Right atrium auricular region (tissue), 2 donors: ENCODE results near the gene MOK. TPM values are rescaled to one million over a fixed set of nuclear protein-coding genes. Genes with fewer than 3 reads are reported as not detected.

Experiments
- DNase-seq: peaks from one replicate; pipeline ENCODE4 v3.0.0-alpha.2; 2019; ENCODE audit warnings: low spot score
- H3K27ac ChIP-seq, 2 donors: fragments of 200-600 bp; sonication (generic); 1 replicate in 1 of 2; 2 replicates in 1 of 2; pipeline ENCODE4 v1.5.1; 2016 to 2019
- H3K27me3 ChIP-seq, 2 donors: fragments of 200-600 bp; sonication (generic); one replicate each; pipeline versions ENCODE4 v1.5.1 to v1.6.0; 2017 to 2019
- H3K36me3 ChIP-seq: fragments of 200-600 bp; sonication (generic); one replicate; pipeline ENCODE4 v1.5.1; 2016
- H3K4me1 ChIP-seq, 2 donors: fragments of 200-600 bp; sonication (generic); one replicate each; pipeline versions ENCODE4 v1.5.1 to v1.6.0; 2017 to 2019
- H3K4me3 ChIP-seq, 2 donors: fragments of 200-600 bp; sonication (generic); 1 replicate in 1 of 2; 2 replicates in 1 of 2; pipeline ENCODE4 v1.5.1; 2017 to 2019; ENCODE audit warnings: mild to moderate bottlenecking in 1 of 2, moderate library complexity in 1 of 2
- H3K9me3 ChIP-seq, 2 donors: fragments of 200-600 bp; sonication (generic); one replicate each; pipeline ENCODE4 v1.5.1; 2019
- CTCF ChIP-seq, 2 donors: fragments of 200-600 bp; sonication (generic); IDR thresholded peaks; one replicate each; pipeline ENCODE4 v1.5.1; 2019; ENCODE audit warnings: antibody characterized with exemption in 2 of 2
- total RNA-seq, 2 donors: library from RNA; depleted of rRNA; stranded (reverse); fragments of >200 nt; gene quantifications; one replicate each; pipeline ENCODE4 v1.1.0, GENCODE V29; 2016

Gene MOK
- total RNA-seq, 2 donors from 2014 or later, result 10.1 to 22.9 TPM

GRCh38 chr14:102235275-102235897 lies 69.6 kb downstream of the MOK start:
- H3K4me3 ChIP-seq, result peak overlapping the region; percentile 22 to 38
- H3K9me3 ChIP-seq, result no peaks in the 10 kb centered on the region
- peak; percentile 66 to 84 for TF ChIP-seq CTCF (IDR thresholded peaks at IDR 0.05)
- H3K4me1 ChIP-seq, result peaks cover 0 to 6% of the 10 kb centered on the region in 2 donors
- peak overlapping the region; percentile 18 to 19 for H3K27ac ChIP-seq
- peak; percentile 87 for DNase-seq
- peaks cover 13% of the 10 kb centered on the region for H3K36me3 ChIP-seq
- no peaks in the 10 kb centered on the region for H3K27me3 ChIP-seq

GRCh38 chr14:102234331-102235264 lies 70.4 kb downstream of the MOK start:
- peaks cover 13% of the 10 kb centered on the region for H3K36me3 ChIP-seq
- DNase-seq, result no peak
- peak overlapping the region; percentile 22 to 38 for H3K4me3 ChIP-seq
- H3K27ac ChIP-seq, result peak overlapping the region; percentile 18 to 19
- H3K9me3 ChIP-seq, result no peaks in the 10 kb centered on the region
- no peak for TF ChIP-seq CTCF (IDR thresholded peaks at IDR 0.05)
- H3K27me3 ChIP-seq, result no peaks in the 10 kb centered on the region
- H3K4me1 ChIP-seq, result peaks cover 0 to 6% of the 10 kb centered on the region in 2 donors

GRCh38 chr14:102233081-102233480 lies 71.9 kb downstream of the MOK start:
- Histone ChIP-seq H3K36me3 (peaks cover 13% of the 10 kb centered on the region), H3K27me3 (no peaks in the 10 kb centered on the region), H3K4me1 (peaks cover 0 to 6% of the 10 kb centered on the region in 2 donors), H3K27ac (no peak overlapping the region), H3K9me3 (no peaks in the 10 kb centered on the region), H3K4me3 (no peak overlapping the region)
- DNase-seq, result no peak
- TF ChIP-seq CTCF (IDR thresholded peaks at IDR 0.05), result no peak

GRCh38 chr14:102232348-102232625 lies 72.7 kb downstream of the MOK start:
- H3K4me1 ChIP-seq, result peaks cover 0 to 6% of the 10 kb centered on the region in 2 donors
- H3K9me3 ChIP-seq, result no peaks in the 10 kb centered on the region
- H3K36me3 ChIP-seq, result peaks cover 13% of the 10 kb centered on the region
- no peaks in the 10 kb centered on the region for H3K27me3 ChIP-seq
- TF ChIP-seq CTCF (IDR thresholded peaks at IDR 0.05), result no peak
- H3K4me3 ChIP-seq, result no peak overlapping the region
- no peak for DNase-seq
- H3K27ac ChIP-seq, result no peak overlapping the region

GRCh38 chr14:102231476-102232347 lies 73.3 kb downstream of the MOK start:
- peaks cover 0 to 9% of the 10 kb centered on the region in 2 donors for H3K4me1 ChIP-seq
- no peak overlapping the region for H3K4me3 ChIP-seq
- no peak overlapping the region for H3K27ac ChIP-seq
- no peaks in the 10 kb centered on the region for H3K27me3 ChIP-seq
- TF ChIP-seq CTCF (IDR thresholded peaks at IDR 0.05), result no peak
- H3K36me3 ChIP-seq, result peaks cover 13% of the 10 kb centered on the region
- H3K9me3 ChIP-seq, result no peaks in the 10 kb centered on the region
- no peak for DNase-seq
